Measurements from ENCODE around the gene ACTL9. TPM values are rescaled to one million over a fixed set of nuclear protein-coding genes. Genes with fewer than 3 reads are reported as not detected.

ACTL9 gene
- total and polyA plus RNA-seq, 8 donors = not detected

- ATAC-seq (no peak), FAIRE-seq (no peak), DNase-seq (no peak)
- WGBS, 2 donors = 23 to 26% methylated on average over 5 of the region's 5 CpGs
- intact Hi-C loops (cut with DNase I) = no loop called here
- Histone ChIP-seq H3K27ac (no peak overlapping the region), H3K36me3 (no peaks in the 10 kb centered on the region), H3K27me3 (no peaks in the 10 kb centered on the region), H3K9me3 (no peaks in the 10 kb centered on the region), H3K4me1 (no peaks in the 10 kb centered on the region), H3K4me3 (no peak overlapping the region)
- no peak for TF ChIP-seq CTCF (IDR thresholded peaks at IDR 0.05)
These were observed 3.8 kb upstream of the ACTL9 start for GRCh38 chr19:8702350-8702749.

- Histone ChIP-seq H3K27ac (no peak overlapping the region), H3K36me3 (no peaks in the 10 kb centered on the region), H3K4me3 (no peak overlapping the region), H3K4me1 (no peaks in the 10 kb centered on the region), H3K27me3 (no peaks in the 10 kb centered on the region), H3K9me3 (no peaks in the 10 kb centered on the region)
- FAIRE-seq (no peak), ATAC-seq (no peak), DNase-seq (no peak)
- no peak for TF ChIP-seq CTCF (IDR thresholded peaks at IDR 0.05)
- intact Hi-C loops (cut with DNase I) = no loop called here
- WGBS, 2 donors = 49 to 60% methylated on average over 2 of the region's 2 CpGs
These were observed 2.4 kb upstream of the ACTL9 start for GRCh38 chr19:8700956-8701355.

GRCh38 chr19:8699908-8700307 is 1.3 kb upstream of the ACTL9 start:
- FAIRE-seq = no peak
- ATAC-seq = no peak
- Histone ChIP-seq H3K9me3 (no peaks in the 10 kb centered on the region), H3K4me1 (no peaks in the 10 kb centered on the region), H3K36me3 (no peaks in the 10 kb centered on the region), H3K4me3 (no peak overlapping the region), H3K27me3 (no peaks in the 10 kb centered on the region), H3K27ac (no peak overlapping the region)
- TF ChIP-seq CTCF (IDR thresholded peaks at IDR 0.05) = no peak
- intact Hi-C loops (cut with DNase I) = no loop called here
- no peak for DNase-seq

GRCh38 chr19:8697671-8698432 is 743 bp downstream of the ACTL9 start:
- TF ChIP-seq CTCF (IDR thresholded peaks at IDR 0.05) = no peak
- DNase-seq (peak in 1 of 6 donors; percentile 39), FAIRE-seq (no peak), ATAC-seq (no peak)
- Histone ChIP-seq H3K36me3 (no peaks in the 10 kb centered on the region), H3K4me3 (no peak overlapping the region), H3K9me3 (no peaks in the 10 kb centered on the region), H3K27ac (no peak overlapping the region), H3K4me1 (no peaks in the 10 kb centered on the region), H3K27me3 (no peaks in the 10 kb centered on the region)
- intact Hi-C loops (cut with DNase I) = no loop called here
- 54 to 61% methylated on average over 52 to 60 of the region's 60 CpGs for WGBS, 2 donors

GRCh38 chr19:8696993-8697392 is 1.6 kb downstream of the ACTL9 start:
- 41 to 47% methylated on average over 1 of the region's 1 CpG for WGBS, 2 donors
- ATAC-seq (no peak), DNase-seq (no peak), FAIRE-seq (no peak)
- Histone ChIP-seq H3K36me3 (no peaks in the 10 kb centered on the region), H3K4me3 (no peak overlapping the region), H3K27ac (no peak overlapping the region), H3K9me3 (no peaks in the 10 kb centered on the region), H3K27me3 (no peaks in the 10 kb centered on the region), H3K4me1 (no peaks in the 10 kb centered on the region)
- no peak for TF ChIP-seq CTCF (IDR thresholded peaks at IDR 0.05)
- intact Hi-C loops (cut with DNase I) = no loop called here

Measured in pancreas (tissue), 10 donors.